GM13976 (cell line): ENCODE data around the gene PWWP2A.

ENCODE experiments used
- DNase-seq: peaks from one replicate; pipeline ENCODE4 v3.0.0; 2012; ENCODE audit warnings: low spot score
- in situ Hi-C: fragments of 300-500 bp; cut with MboI; formaldehyde crosslinking; loops from one replicate; pipeline ENCODE4 v1.12.0; 2022; ENCODE audit warnings: low sequenced_read_pairs, mixed read lengths, inconsistent platforms; ENCODE audit not compliant: unreplicated experiment
- TF ChIP-seq, protein P1 (sequence below): IDR thresholded peaks from 2 replicates; pipeline ENCODE4 v1.5.1; 2012; ENCODE audit warnings: borderline replicate concordance, mild to moderate bottlenecking; ENCODE audit not compliant: insufficient read depth; ENCODE audit errors: extremely low read depth, missing control alignments, control extremely low read depth

The PWWP2A gene

DNA sequence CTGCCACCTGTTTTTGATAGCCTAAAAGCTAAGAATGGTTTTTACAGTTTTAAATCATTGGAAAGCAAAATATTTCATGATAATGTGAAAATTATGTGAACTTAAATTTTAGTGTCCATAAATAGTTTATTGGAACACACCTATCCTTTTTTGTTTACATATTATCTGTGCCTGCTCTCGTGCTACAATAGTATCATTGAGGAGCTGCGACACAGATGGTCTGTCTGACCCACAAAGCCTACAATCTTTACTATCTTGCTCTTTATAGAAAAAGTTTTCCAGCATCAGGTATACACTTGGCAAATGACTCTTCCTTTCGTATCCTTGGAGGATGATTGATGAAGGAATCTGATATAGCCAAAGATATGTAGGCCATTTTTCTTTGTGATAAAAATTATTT is 70.2 kb downstream of the PWWP2A start:
- DNase-seq, result no peak
- in situ Hi-C loops, result no loop called here
- TF ChIP-seq, protein P1, sequence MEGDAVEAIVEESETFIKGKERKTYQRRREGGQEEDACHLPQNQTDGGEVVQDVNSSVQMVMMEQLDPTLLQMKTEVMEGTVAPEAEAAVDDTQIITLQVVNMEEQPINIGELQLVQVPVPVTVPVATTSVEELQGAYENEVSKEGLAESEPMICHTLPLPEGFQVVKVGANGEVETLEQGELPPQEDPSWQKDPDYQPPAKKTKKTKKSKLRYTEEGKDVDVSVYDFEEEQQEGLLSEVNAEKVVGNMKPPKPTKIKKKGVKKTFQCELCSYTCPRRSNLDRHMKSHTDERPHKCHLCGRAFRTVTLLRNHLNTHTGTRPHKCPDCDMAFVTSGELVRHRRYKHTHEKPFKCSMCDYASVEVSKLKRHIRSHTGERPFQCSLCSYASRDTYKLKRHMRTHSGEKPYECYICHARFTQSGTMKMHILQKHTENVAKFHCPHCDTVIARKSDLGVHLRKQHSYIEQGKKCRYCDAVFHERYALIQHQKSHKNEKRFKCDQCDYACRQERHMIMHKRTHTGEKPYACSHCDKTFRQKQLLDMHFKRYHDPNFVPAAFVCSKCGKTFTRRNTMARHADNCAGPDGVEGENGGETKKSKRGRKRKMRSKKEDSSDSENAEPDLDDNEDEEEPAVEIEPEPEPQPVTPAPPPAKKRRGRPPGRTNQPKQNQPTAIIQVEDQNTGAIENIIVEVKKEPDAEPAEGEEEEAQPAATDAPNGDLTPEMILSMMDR, result no peak

DNA sequence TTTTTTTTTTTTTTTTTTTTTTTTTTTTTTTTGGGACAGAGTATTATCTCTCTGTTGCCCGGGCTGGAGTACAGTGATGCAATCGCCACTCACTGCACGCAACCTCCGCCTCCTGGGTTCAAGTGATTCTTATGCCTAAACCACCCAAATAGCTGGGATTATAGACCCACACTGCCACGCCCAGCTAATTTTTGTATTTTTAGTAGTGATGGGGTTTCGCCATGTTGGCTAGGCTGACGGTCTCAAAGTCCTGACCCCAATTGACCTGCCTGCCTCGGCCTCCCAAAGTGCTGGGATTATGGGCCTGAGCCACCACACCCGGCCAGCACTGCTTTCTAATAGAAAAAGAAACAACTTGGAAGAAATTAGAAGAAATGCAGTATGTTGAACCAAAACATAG is 71.1 kb downstream of the PWWP2A start:
- TF ChIP-seq, protein P1, result no peak
- DNase-seq, result no peak
- in situ Hi-C loops, result no loop called here

DNA sequence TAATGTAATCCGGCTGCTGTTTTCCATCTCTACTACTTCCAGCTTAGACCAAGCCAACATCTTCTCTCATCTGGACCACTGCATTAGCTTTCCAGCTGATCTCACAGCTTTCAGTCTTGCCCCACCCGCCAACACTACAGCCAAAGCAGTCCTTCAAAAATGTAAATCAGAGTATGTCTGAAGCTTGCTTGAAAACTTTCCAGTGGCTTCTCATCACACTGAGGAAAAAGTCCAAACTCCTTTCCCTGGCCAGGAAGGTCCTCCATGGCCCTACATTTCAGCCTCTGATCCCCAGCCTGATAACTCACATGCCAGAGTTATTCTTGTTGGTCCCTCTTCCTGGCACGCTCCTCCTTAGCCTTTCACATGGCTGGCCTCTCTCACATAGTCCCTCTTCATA is 71.8 kb downstream of the PWWP2A start:
- TF ChIP-seq, protein P1, result no peak
- no peak for DNase-seq
- in situ Hi-C loops, result no loop called here

DNA sequence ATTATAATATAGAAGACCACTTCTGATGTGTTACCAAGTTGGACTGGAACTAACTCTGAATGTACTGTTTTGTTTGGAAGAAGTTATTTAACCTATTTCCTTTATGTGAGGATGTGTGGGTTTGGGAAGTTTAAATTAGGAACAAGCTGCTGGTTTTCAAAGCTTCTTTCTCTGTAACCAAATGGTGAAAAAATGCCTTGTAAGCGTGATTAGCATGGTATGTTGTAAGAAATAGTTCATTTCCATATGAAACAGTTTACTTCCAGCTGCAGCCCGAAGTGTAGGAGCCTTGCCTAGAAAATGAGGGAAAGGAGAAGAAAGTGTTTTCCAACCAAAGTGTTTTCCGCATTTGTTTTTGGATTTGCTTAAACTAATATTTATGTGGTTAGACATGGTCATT is 74.3 kb downstream of the PWWP2A start:
- TF ChIP-seq, protein P1, result no peak
- DNase-seq, result no peak
- in situ Hi-C loops, result no loop called here

DNA sequence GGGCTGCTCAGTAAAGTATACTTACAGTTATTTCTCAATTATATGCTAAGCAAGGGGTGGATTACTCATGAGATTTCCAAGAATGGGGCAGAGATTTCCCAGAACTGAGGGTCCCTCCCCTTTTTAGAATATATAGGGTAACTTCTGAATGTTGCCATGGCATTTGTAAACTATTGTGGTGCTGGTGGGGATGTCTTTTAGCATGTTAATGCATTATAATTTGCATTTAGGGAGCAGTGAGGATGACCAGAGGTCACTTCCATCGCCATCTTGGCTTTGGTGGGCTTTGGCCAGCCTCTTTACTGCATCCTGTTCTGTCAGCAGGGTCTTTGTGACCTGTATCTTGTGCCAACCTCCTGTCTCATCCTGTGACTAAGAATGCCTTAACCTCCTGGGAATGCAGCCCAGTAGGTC is 74.9 kb downstream of the PWWP2A start:
- in situ Hi-C loops, result no loop called here
- DNase-seq, result no peak

DNA sequence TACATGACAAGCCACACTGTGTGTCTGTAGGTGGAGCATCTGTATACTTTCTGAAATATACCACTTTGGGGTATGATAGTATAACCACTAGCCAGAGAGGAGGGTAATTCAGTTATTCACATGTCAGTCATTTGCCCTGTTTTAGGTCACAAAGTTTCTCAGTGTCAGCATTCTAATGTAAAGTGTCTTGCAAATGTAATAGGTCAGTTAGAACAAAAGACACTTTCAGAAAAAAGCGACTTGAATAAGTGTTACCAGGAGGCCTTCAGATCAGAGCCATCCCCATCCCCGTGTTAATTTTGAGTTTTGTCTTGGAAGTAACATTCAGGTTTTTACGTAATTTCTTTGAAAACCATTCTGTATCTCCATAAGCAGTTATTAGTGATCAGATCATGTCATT is 76.6 kb downstream of the PWWP2A start:
- TF ChIP-seq, protein P1, result no peak
- no peak for DNase-seq
- in situ Hi-C loops, result no loop called here

More for the DNA sequence above, 74.9 kb downstream of the PWWP2A start:
- TF ChIP-seq, protein P1, result no peak
